Fibroblast of peridontal ligament (primary cell): ENCODE data around the gene EMP1.

Source experiments
- DNase-seq: peaks from one replicate; pipeline ENCODE4 v3.0.0-alpha.2; 2010; ENCODE audit errors: extremely low read depth

Gene EMP1

GRCh38 chr12:13196130-13196921 lies at the start of gene EMP1:
Gene EMP1 (plus strand): TSS chr12:13196726. CDS start chr12:13211511, 14,785 bp downstream.
- peak; percentile 100 for DNase-seq

GRCh38 chr12:13147688-13148484 lies 48.6 kb upstream of the EMP1 start:
- no peak for DNase-seq

GRCh38 chr12:13148485-13148847 lies 48.1 kb upstream of the EMP1 start:
- DNase-seq, result no peak

- no peak for DNase-seq
These were observed 47.1 kb upstream of the EMP1 start for GRCh38 chr12:13149411-13149810.

GRCh38 chr12:13152281-13152680 lies 44.2 kb upstream of the EMP1 start:
- DNase-seq, result peak; percentile 48

- no peak for DNase-seq
These were observed 43.8 kb upstream of the EMP1 start for GRCh38 chr12:13152756-13153155.

GRCh38 chr12:13153180-13153579 lies 43.3 kb upstream of the EMP1 start:
- DNase-seq, result no peak

GRCh38 chr12:13154027-13154538 lies 42.4 kb upstream of the EMP1 start:
- peak; percentile 87 for DNase-seq

GRCh38 chr12:13154831-13155230 lies 41.7 kb upstream of the EMP1 start:
- DNase-seq, result peak; percentile 61

GRCh38 chr12:13156277-13156676 lies 40.2 kb upstream of the EMP1 start:
- DNase-seq, result no peak

- no peak for DNase-seq
These were observed 35.4 kb upstream of the EMP1 start for GRCh38 chr12:13161172-13161571.

GRCh38 chr12:13162904-13163303 lies 33.6 kb upstream of the EMP1 start:
- DNase-seq, result no peak

GRCh38 chr12:13163868-13164635 lies 32.5 kb upstream of the EMP1 start:
- DNase-seq, result no peak

GRCh38 chr12:13164921-13165616 lies 31.5 kb upstream of the EMP1 start:
- DNase-seq, result no peak

- DNase-seq, result peak; percentile 69
These were observed 30.9 kb upstream of the EMP1 start for GRCh38 chr12:13165617-13166041.

- no peak for DNase-seq
These were observed 29.3 kb upstream of the EMP1 start for GRCh38 chr12:13167226-13167625.

- no peak for DNase-seq
These were observed 28.6 kb upstream of the EMP1 start for GRCh38 chr12:13167906-13168305.

- no peak for DNase-seq
These were observed 27.3 kb upstream of the EMP1 start for GRCh38 chr12:13169272-13169671.

- DNase-seq, result no peak
These were observed 25.5 kb upstream of the EMP1 start for GRCh38 chr12:13170892-13171490.

GRCh38 chr12:13171921-13172859 lies 24.3 kb upstream of the EMP1 start:
- DNase-seq, result no peak
